Activated T-helper 17 cell treated with anti-CD3 and anti-CD28 coated beads, Interleukin-2, amount 50 U/mL, for 72 hours (primary cell): ENCODE measurements around the gene NDUFA12. TPM values are rescaled to one million over a fixed set of nuclear protein-coding genes. Genes with fewer than 3 reads are reported as not detected.

Experiments
- ATAC-seq: fragments of 150-1000 bp; cut with Tn5 transposase; replicated peaks from 2 replicates; pipeline ENCODE4 v1.10.0; 2021; ENCODE audit warnings: mild to moderate bottlenecking, moderate library complexity
- H3K27ac Mint-ChIP-seq: one replicate; pipeline ENCODE4 v1.8.0; 2022; ENCODE audit warnings: mixed read lengths
- H3K27me3 Mint-ChIP-seq: one replicate; pipeline ENCODE4 v1.8.0; 2022; ENCODE audit warnings: mixed read lengths
- H3K36me3 Mint-ChIP-seq: one replicate; pipeline ENCODE4 v1.8.0; 2022; ENCODE audit warnings: low read depth, mild to moderate bottlenecking, mixed read lengths
- H3K4me1 Mint-ChIP-seq: one replicate; pipeline ENCODE4 v1.8.0; 2022; ENCODE audit warnings: mixed read lengths
- H3K4me3 Mint-ChIP-seq: one replicate; pipeline ENCODE4 v1.8.0; 2022; ENCODE audit warnings: mild to moderate bottlenecking, mixed read lengths
- H3K9me3 Mint-ChIP-seq: one replicate; pipeline ENCODE4 v1.8.0; 2022; ENCODE audit warnings: mixed read lengths
- total RNA-seq, 2 donors: library from RNA; stranded (reverse); gene quantifications; one replicate each; pipeline ENCODE4 v1.2.3, GENCODE V29; 2022

Gene NDUFA12
- total RNA-seq, 2 donors from 2014 or later = 90.0 to 148 TPM

DNA sequence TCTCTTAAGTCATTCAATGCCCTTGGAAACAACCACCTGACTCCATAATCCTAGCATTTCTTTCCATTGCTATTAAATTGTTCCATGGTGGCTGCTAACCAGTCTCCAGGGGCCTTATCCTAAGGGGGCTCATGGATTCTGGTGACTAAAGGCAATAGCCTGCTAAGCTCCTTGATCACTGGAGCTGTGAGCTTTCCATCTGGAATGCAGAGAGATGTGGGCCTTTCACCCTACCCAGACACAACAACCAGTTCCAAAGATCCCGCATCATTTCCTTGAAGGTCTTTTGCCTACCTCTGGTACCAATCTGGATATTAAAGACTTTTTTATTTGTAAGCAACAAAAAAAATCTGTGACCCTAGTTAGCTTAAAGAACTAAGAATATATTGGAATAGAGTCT, 32.9 kb downstream of the NDUFA12 start:
- no peak for ATAC-seq
- Mint-ChIP-seq H3K36me3 (peaks cover 37% of the 10 kb centered on the region), H3K27ac (no peak overlapping the region), H3K9me3 (no peaks in the 10 kb centered on the region), H3K27me3 (no peaks in the 10 kb centered on the region), H3K4me1 (peaks cover 4% of the 10 kb centered on the region), H3K4me3 (no peak overlapping the region)

DNA sequence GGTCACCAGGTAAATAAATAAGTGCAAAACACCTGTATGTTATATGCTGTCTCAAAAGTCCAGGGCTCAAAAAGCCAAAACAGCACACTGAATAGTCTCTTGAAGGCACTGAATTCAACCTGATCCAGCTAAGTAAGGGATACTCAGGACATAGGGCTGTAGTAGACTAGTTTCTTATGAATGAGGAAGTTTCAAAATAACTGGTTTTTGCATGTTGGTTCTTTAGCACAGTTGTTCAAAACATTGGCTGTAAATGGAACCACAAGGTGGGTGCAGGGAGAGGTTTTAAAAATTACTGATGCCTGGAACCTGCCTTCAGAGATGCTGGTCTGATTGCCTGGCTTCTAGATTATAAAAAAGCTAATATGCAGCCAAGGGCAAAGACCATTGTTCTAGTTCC, 34.1 kb downstream of the NDUFA12 start:
- H3K27me3 Mint-ChIP-seq = no peaks in the 10 kb centered on the region
- ATAC-seq = no peak
- no peaks in the 10 kb centered on the region for H3K9me3 Mint-ChIP-seq
- no peak overlapping the region for H3K27ac Mint-ChIP-seq
- peaks cover 31% of the 10 kb centered on the region for H3K36me3 Mint-ChIP-seq
- peaks cover 2% of the 10 kb centered on the region for H3K4me1 Mint-ChIP-seq
- no peak overlapping the region for H3K4me3 Mint-ChIP-seq

DNA sequence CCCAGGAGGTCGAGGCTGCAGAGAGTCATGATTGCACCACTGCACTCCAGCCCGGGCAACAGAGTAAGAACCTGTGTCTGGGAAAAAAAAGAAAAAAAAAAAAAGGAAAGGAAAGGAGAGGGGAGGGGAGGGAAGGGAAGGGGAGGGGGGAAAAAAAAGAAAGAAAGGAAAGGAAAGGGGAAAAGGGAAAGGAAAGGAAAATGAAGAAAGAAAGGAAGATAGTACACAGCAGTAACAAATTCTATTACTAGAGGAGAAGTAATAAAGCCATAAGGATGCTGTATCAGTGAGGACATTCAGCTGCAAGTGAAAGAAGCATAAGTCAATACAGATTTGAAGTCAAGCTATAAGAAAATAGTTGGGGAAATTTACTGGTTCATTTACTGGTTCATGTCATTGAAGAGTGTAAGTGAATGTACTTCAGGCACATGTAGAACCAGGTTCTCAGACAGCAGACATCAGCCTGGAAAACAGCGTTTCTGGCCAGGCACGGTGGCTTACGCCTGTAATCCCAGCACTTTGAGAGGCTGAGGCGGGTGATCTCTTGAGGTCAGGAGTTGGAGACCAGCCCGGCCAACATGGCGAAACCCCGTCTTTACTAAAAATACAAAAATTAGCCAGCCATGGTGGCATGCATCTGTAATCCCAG, 37.4 kb downstream of the NDUFA12 start:
- ATAC-seq = no peak
- Mint-ChIP-seq H3K4me3 (no peak overlapping the region), H3K27me3 (no peaks in the 10 kb centered on the region), H3K27ac (no peak overlapping the region), H3K9me3 (no peaks in the 10 kb centered on the region), H3K4me1 (no peaks in the 10 kb centered on the region), H3K36me3 (peaks cover 14% of the 10 kb centered on the region)

DNA sequence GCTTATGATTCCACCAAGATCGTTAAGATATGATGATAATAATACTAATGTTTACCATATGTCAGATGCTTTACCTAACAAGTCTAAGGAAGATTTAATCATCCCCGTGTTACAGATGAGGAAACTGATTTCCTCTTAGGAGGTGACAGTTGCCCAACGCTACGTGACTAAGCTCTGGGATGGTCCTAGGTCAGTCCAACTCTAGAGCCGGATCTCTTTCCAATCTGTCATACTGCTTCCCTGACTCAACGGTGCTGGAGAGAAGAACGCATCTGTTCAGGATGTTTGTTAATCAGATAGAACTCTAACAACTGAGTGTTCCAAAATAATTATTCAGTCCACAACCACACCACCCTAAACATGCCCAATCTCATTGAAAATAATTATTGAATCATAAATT, 39.8 kb downstream of the NDUFA12 start:
- ATAC-seq = no peak
- no peaks in the 10 kb centered on the region for H3K4me1 Mint-ChIP-seq

DNA sequence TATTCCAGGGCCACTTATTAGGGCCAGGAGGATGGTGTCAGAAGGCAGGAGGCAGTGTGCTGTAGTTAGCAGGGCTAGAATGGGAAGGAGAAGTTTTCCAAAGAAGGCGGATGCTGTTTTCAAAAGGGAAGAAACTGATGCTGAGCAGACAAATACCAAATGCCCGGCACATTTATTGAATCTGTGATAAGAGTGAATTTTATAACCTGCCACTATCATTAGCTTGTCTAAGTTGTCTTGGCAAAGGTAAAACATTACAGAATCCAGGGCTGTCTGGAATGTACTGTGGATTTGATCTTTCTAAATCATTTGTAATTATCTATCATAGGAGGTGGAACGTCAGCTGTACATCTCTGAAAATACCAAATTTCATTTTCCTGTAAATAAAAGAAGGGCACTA, 40.8 kb downstream of the NDUFA12 start:
- Mint-ChIP-seq H3K27ac (no peak overlapping the region), H3K4me3 (no peak overlapping the region), H3K36me3 (no peaks in the 10 kb centered on the region), H3K27me3 (peaks cover 4% of the 10 kb centered on the region), H3K4me1 (no peaks in the 10 kb centered on the region), H3K9me3 (no peaks in the 10 kb centered on the region)
- no peak for ATAC-seq

More for the DNA sequence above, 39.8 kb downstream of the NDUFA12 start:
- peaks cover 4% of the 10 kb centered on the region for H3K27me3 Mint-ChIP-seq
- no peaks in the 10 kb centered on the region for H3K9me3 Mint-ChIP-seq
- no peak overlapping the region for H3K4me3 Mint-ChIP-seq
- H3K36me3 Mint-ChIP-seq = no peaks in the 10 kb centered on the region
- no peak overlapping the region for H3K27ac Mint-ChIP-seq

DNA sequence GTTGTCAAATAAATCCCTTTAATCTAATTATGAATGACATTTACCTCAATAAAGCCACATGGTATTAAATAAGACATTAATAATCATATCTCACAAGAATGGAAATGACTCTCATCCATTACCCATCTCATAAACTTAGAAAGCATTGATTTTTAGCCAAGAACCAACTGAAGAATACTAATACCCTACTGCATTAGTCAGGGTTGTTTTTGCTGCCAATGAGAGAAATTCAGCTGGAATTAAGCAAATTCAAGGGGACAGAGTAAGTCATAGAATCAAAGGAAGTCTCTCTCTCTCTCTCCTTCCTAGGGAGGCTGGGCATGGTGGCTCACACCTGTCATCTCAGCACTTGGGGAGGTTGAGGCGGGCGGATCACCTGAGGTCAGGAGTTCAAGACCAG, 41.6 kb downstream of the NDUFA12 start:
- H3K9me3 Mint-ChIP-seq = no peaks in the 10 kb centered on the region
- peaks cover 4% of the 10 kb centered on the region for H3K27me3 Mint-ChIP-seq
- H3K4me1 Mint-ChIP-seq = no peaks in the 10 kb centered on the region
- no peak for ATAC-seq
- H3K36me3 Mint-ChIP-seq = no peaks in the 10 kb centered on the region
- H3K27ac Mint-ChIP-seq = no peak overlapping the region
- no peak overlapping the region for H3K4me3 Mint-ChIP-seq

DNA sequence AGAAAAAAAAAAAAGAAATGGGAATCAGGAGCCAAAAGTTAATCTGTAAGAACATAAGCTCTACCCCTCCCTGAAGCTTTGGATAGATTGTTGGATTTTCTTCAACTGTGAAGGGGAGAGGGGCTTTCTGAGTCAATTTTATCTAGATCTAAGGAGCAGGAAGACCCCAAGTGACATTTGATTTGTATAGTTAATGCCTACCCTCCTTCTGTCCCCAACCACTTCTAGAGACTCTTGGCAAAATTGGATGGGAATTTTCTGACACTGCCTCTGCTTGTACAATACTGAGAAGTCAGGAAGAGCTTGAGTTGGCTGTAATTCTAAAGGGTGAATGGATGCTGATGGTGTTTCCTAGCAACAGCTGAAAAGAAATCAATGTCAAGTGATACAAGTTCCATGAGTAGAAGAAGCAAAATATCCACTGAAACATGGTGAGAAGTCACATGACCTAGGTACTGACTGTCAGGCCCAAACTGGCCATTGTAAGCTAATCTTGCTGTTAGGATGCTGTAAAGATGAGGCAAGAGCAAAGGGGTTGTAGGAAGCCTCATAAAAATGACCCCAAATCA, 42.2 kb downstream of the NDUFA12 start:
- no peaks in the 10 kb centered on the region for H3K4me1 Mint-ChIP-seq

DNA sequence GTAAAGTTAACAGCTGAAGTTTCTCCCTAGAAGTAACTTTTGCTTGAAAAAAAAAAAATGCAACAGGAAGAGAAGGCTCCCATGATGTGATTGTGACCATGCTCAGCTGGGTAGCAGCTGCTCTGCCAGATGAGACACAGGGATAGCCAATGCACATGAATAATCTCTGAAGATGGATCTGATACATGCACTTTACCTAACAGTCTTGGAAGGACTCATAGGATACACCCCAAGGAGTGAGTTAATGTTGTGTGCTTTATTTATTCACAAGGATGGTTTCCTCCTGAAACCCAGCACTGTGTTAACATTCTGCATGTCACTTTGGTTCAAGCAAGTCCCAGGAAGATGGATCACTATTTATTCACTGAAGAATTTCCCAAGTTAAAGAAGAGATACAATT, 46.5 kb downstream of the NDUFA12 start:
- ATAC-seq = no peak
- Mint-ChIP-seq H3K27ac (no peak overlapping the region), H3K4me1 (peaks cover 5% of the 10 kb centered on the region), H3K27me3 (peaks cover 21% of the 10 kb centered on the region), H3K36me3 (no peaks in the 10 kb centered on the region), H3K4me3 (no peak overlapping the region), H3K9me3 (no peaks in the 10 kb centered on the region)

More for the DNA sequence above, 42.2 kb downstream of the NDUFA12 start:
- Mint-ChIP-seq H3K27me3 (peaks cover 4% of the 10 kb centered on the region), H3K4me3 (no peak overlapping the region), H3K36me3 (no peaks in the 10 kb centered on the region), H3K9me3 (no peaks in the 10 kb centered on the region), H3K27ac (no peak overlapping the region)
- ATAC-seq = no peak

DNA sequence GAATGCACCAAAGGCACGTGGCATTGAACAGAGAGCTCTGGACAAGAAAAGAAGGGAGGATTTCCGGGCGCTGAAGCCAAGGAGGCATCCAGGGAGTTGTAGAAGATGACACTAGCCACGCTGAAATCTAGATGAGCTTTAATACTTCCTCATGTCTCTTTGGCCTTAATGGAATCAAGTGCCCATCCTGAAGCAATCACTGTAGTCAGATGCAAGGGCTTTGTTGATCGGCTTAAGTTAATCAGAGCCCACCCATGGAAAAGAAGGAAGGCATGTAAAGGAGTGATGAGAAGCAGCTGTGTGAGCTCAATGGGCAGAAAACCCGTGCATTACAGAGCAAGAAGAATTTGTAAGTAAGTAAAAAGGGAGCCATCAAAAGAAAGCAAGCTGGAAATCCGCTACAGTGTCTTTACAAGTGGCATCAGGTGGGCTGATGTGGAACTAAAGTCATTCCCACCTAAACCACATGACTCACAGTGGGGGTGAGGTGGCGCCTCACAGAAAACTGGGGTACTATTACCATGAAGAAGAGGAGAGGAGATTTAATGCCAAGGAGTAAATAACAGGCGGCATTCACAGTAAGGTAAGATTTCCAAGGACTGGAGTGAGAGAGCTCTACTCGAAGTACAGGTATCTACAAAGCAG, 48.4 kb downstream of the NDUFA12 start:
- Mint-ChIP-seq H3K27me3 (peaks cover 22% of the 10 kb centered on the region), H3K9me3 (no peaks in the 10 kb centered on the region), H3K36me3 (no peaks in the 10 kb centered on the region), H3K4me3 (no peak overlapping the region), H3K4me1 (peaks cover 5% of the 10 kb centered on the region), H3K27ac (no peak overlapping the region)
- no peak for ATAC-seq

DNA sequence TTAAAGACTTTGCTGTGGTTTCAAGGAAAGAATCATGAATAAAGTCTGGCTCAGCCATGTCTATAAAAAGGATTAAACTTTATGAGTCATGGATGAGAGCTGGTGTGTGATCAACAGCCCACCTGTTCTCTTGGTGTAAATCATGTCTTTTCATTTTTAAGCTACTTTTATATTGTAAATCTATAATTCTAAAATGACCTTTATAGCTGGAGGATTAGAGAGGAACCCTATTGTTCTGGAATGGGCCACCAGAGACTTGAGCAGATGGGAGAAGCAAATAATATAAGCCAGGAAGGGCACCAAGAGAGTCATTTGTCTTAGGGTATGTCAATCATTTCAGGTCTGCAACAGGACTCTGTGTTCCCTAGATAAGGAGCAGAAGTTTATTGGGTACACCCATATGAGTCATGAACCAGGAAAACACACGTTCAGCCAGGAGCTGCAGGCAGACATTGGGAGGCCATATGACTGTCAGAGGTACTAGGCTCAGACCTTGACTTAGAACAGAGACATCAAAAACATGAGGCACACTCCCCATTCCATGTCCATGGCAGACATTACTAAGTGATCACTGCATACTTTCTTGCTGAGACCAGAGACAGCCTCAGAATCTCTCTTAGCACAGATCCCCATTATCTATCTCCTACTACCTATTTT, 49.3 kb downstream of the NDUFA12 start:
- H3K4me1 Mint-ChIP-seq = peaks cover 5% of the 10 kb centered on the region
- no peaks in the 10 kb centered on the region for H3K9me3 Mint-ChIP-seq
- peaks cover 19% of the 10 kb centered on the region for H3K27me3 Mint-ChIP-seq
- H3K4me3 Mint-ChIP-seq = no peak overlapping the region
- ATAC-seq = peak; percentile 39
- no peaks in the 10 kb centered on the region for H3K36me3 Mint-ChIP-seq
- no peak overlapping the region for H3K27ac Mint-ChIP-seq

DNA sequence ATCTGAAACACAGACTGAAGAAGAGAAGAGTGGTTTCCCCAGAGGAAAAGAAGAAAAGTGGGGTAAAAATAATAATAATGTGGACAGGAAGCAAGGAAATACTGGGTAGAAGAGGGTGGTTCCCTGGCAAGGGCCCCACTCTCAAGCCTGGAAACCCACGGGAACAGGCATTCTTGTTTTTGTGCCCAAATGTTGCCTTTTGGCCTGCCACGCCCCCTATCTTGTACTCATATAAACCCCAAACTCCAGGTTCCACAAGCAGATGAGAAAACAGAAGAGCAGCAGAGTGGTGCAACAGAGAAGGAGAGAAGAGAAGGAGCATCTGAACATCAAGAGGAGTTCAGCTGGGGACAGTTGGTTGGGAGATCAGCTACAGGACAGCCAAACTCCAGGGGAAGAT, 51.2 kb downstream of the NDUFA12 start:
- no peaks in the 10 kb centered on the region for H3K9me3 Mint-ChIP-seq
- H3K4me1 Mint-ChIP-seq = peaks cover 5% of the 10 kb centered on the region
- no peak overlapping the region for H3K27ac Mint-ChIP-seq
- no peak for ATAC-seq
- H3K4me3 Mint-ChIP-seq = no peak overlapping the region
- no peaks in the 10 kb centered on the region for H3K36me3 Mint-ChIP-seq
- H3K27me3 Mint-ChIP-seq = peaks cover 21% of the 10 kb centered on the region

DNA sequence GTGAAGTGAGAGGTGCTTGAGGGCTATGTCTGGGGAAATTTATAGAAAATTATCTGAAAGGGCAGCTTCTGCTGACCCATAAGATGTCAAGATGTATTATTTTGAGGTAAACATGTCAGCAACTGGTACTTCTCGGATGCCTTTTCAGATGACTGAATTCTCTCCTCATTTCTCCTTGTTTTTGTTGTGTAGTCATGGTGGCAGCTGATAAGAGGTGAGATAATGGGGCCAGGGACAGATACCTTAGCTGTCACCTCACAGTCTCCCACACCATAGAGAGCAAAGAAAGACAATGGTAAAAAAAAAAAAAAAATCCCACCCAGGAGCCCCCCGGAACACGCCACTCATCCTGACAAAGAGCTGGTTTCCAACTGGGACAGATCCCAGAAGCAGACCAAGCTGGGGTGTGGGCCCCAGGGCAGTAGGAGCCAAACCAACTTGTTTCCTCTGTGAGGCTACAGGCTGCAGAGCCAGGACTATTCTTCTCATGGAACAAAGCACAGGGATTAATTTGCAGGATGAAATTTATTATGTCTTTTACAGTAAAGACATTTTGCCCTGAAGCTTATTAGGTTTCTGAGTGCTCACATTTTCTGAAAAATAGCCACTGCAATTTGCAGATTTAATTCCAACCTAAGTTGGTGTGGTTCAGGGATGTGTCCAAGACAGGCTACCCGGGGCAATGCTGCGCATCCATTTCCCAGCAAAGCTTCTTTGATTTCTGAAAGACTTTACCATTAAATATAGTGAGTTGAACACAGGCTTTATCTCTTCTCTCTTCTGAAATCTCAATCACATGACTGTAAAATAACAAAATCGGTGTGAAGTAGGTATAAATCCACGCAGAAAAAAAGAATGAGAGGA, 52.2 kb downstream of the NDUFA12 start:
- peaks cover 5% of the 10 kb centered on the region for H3K4me1 Mint-ChIP-seq
- no peaks in the 10 kb centered on the region for H3K9me3 Mint-ChIP-seq
- H3K27ac Mint-ChIP-seq = no peak overlapping the region
- no peak for ATAC-seq
- H3K36me3 Mint-ChIP-seq = no peaks in the 10 kb centered on the region
- no peak overlapping the region for H3K4me3 Mint-ChIP-seq
- peaks cover 21% of the 10 kb centered on the region for H3K27me3 Mint-ChIP-seq

DNA sequence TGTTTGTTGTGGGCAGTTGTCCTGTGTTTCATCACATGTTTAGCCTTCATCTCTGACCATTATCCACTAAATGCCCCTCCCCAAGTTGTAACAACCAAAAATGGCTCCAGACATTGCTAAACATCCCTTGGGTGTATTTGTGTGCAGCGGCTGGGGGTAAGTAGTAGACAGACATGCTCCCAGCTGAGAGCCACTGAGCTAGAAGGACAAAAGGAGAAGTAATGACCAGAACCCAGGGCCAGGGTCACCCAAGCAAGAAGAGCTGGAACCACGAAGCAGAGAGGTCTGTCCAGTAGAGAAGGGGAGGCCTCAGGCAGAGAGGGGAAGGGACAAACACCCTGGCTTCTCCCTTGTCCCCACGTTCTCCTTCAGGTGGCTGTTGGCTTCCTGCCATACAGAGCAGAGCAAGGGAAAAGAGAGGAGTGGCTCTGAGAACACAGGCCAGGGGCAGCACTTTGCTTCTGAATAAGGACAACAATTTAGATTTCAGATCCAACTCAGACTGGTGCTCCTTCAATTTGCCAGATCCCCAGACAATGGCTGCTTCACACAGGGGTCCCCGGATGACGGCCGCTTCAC, 55.2 kb downstream of the NDUFA12 start:
- H3K9me3 Mint-ChIP-seq = no peaks in the 10 kb centered on the region
- no peaks in the 10 kb centered on the region for H3K36me3 Mint-ChIP-seq
- peaks cover 15% of the 10 kb centered on the region for H3K4me1 Mint-ChIP-seq
- peaks cover 9% of the 10 kb centered on the region for H3K27me3 Mint-ChIP-seq
- H3K4me3 Mint-ChIP-seq = no peak overlapping the region
- no peak for ATAC-seq
- H3K27ac Mint-ChIP-seq = no peak overlapping the region

DNA sequence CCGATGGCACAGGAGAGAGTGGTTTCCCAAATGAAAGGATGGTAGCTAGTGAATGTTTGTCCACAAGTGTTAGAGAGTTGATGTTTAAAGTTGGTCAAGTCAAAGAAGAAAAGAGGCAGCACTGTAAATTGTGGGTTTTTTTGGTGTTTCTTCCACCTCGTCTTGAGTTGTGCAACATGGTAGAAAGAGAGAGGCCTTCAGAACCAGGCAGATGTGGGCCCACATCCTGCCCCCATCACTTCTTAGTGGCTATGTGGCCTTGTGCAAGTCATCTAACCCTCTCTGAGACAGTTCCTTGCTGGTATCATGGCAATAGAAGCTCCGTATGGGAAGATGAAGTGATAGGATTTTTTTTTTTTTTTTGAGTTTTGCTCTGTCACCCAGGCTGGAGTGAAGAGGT, 60.8 kb downstream of the NDUFA12 start:
- ATAC-seq = peak; percentile 34

More for the DNA sequence above, 60.8 kb downstream of the NDUFA12 start:
- H3K9me3 Mint-ChIP-seq = no peaks in the 10 kb centered on the region
- no peaks in the 10 kb centered on the region for H3K36me3 Mint-ChIP-seq
- H3K4me1 Mint-ChIP-seq = peaks cover 31% of the 10 kb centered on the region
- peak overlapping the region; percentile 68 for H3K27ac Mint-ChIP-seq
- H3K27me3 Mint-ChIP-seq = no peaks in the 10 kb centered on the region
- peak overlapping the region; percentile 40 for H3K4me3 Mint-ChIP-seq
